ENCODE measurements around the gene CFAP299. TPM values are rescaled to one million over a fixed set of nuclear protein-coding genes. Genes with fewer than 3 reads are reported as not detected.
"Not testable (repeated sequence)": the region's sequence is repeated elsewhere in the genome, so short reads cannot be mapped to it uniquely, and the experiment has no call there.

Gene CFAP299
- total RNA-seq, 1 experiment from 2014 or later: 2.3 TPM

- Histone ChIP-seq H3K27ac (no peak overlapping the region), H3K4me3 (no peak overlapping the region), H3K4me1 (replicated peaks) (no peaks in the 10 kb centered on the region), H3K27me3 (replicated peaks) (no peaks in the 10 kb centered on the region), H3K36me3 (no peaks in the 10 kb centered on the region), H3K9me3 (replicated peaks) (no peaks in the 10 kb centered on the region)
- DNase-seq (ENCODE audit: low read depth in 1 of 2, low spot score in 2 of 2): no peak
Measured at GRCh38 chr4:80751200-80751599, 415.7 kb downstream of the CFAP299 start.

GRCh38 chr4:80767944-80768343 is 432.4 kb downstream of the CFAP299 start:
- H3K36me3 ChIP-seq: no peaks in the 10 kb centered on the region
- H3K27ac ChIP-seq: no peak overlapping the region
- no peak overlapping the region for H3K4me3 ChIP-seq
- no peaks in the 10 kb centered on the region for H3K4me1 ChIP-seq (replicated peaks)
- H3K27me3 ChIP-seq (replicated peaks): no peaks in the 10 kb centered on the region
- no peak for DNase-seq (ENCODE audit: low read depth in 1 of 2, low spot score in 2 of 2)
- H3K9me3 ChIP-seq (replicated peaks): no peaks in the 10 kb centered on the region

GRCh38 chr4:80776168-80776567 is 440.6 kb downstream of the CFAP299 start:
- Histone ChIP-seq H3K27me3 (replicated peaks) (no peaks in the 10 kb centered on the region), H3K27ac (no peak overlapping the region), H3K9me3 (replicated peaks) (no peaks in the 10 kb centered on the region), H3K4me1 (replicated peaks) (no peaks in the 10 kb centered on the region), H3K4me3 (no peak overlapping the region), H3K36me3 (no peaks in the 10 kb centered on the region)
- DNase-seq (ENCODE audit: low read depth in 1 of 2, low spot score in 2 of 2): no peak

GRCh38 chr4:80781431-80781830 is 445.9 kb downstream of the CFAP299 start:
- H3K9me3 ChIP-seq (replicated peaks): no peaks in the 10 kb centered on the region
- H3K27me3 ChIP-seq (replicated peaks): no peaks in the 10 kb centered on the region
- no peak for DNase-seq (ENCODE audit: low read depth in 1 of 2, low spot score in 2 of 2)
- H3K36me3 ChIP-seq: no peaks in the 10 kb centered on the region
- H3K4me3 ChIP-seq: no peak overlapping the region
- H3K27ac ChIP-seq: no peak overlapping the region
- no peaks in the 10 kb centered on the region for H3K4me1 ChIP-seq (replicated peaks)

GRCh38 chr4:80787306-80787705 is 451.8 kb downstream of the CFAP299 start:
- Histone ChIP-seq H3K4me1 (replicated peaks) (no peaks in the 10 kb centered on the region), H3K9me3 (replicated peaks) (no peaks in the 10 kb centered on the region), H3K4me3 (no peak overlapping the region), H3K27ac (no peak overlapping the region), H3K36me3 (no peaks in the 10 kb centered on the region), H3K27me3 (replicated peaks) (no peaks in the 10 kb centered on the region)
- DNase-seq (ENCODE audit: low read depth in 1 of 2, low spot score in 2 of 2): no peak

GRCh38 chr4:80788798-80789197 is 453.3 kb downstream of the CFAP299 start:
- H3K4me1 ChIP-seq (replicated peaks): no peaks in the 10 kb centered on the region
- no peaks in the 10 kb centered on the region for H3K27me3 ChIP-seq (replicated peaks)
- no peak overlapping the region for H3K27ac ChIP-seq
- DNase-seq (ENCODE audit: low read depth in 1 of 2, low spot score in 2 of 2): no peak
- no peaks in the 10 kb centered on the region for H3K36me3 ChIP-seq
- H3K9me3 ChIP-seq (replicated peaks): no peaks in the 10 kb centered on the region
- no peak overlapping the region for H3K4me3 ChIP-seq

- H3K27ac ChIP-seq: no peak overlapping the region
- no peak for DNase-seq (ENCODE audit: low read depth in 1 of 2, low spot score in 2 of 2)
- H3K4me3 ChIP-seq: no peak overlapping the region
Measured at GRCh38 chr4:80790152-80790551, 454.6 kb downstream of the CFAP299 start.

GRCh38 chr4:80793660-80794059 is 458.1 kb downstream of the CFAP299 start:
- not testable (repeated sequence) for H3K27me3 ChIP-seq (replicated peaks); H3K9me3 ChIP-seq (replicated peaks); H3K4me1 ChIP-seq (replicated peaks); H3K4me3 ChIP-seq; H3K27ac ChIP-seq; DNase-seq (ENCODE audit: low read depth in 1 of 2, low spot score in 2 of 2); H3K36me3 ChIP-seq

More at GRCh38 chr4:80790152-80790551, 454.6 kb downstream of the CFAP299 start:
- no peaks in the 10 kb centered on the region for H3K9me3 ChIP-seq (replicated peaks)
- no peaks in the 10 kb centered on the region for H3K36me3 ChIP-seq
- no peaks in the 10 kb centered on the region for H3K4me1 ChIP-seq (replicated peaks)
- H3K27me3 ChIP-seq (replicated peaks): no peaks in the 10 kb centered on the region

GRCh38 chr4:80798082-80798481 is 462.6 kb downstream of the CFAP299 start:
- H3K9me3 ChIP-seq (replicated peaks): no peaks in the 10 kb centered on the region; the same call in 1 of the 2 replicates
- no peak for DNase-seq (ENCODE audit: low read depth in 1 of 2, low spot score in 2 of 2)
- H3K27ac ChIP-seq: no peak overlapping the region
- H3K27me3 ChIP-seq (replicated peaks): no peaks in the 10 kb centered on the region
- H3K4me3 ChIP-seq: no peak overlapping the region
- H3K36me3 ChIP-seq: no peaks in the 10 kb centered on the region
- no peaks in the 10 kb centered on the region for H3K4me1 ChIP-seq (replicated peaks)

- not testable (repeated sequence) for H3K27me3 ChIP-seq (replicated peaks); H3K27ac ChIP-seq; H3K4me1 ChIP-seq (replicated peaks); H3K9me3 ChIP-seq (replicated peaks); DNase-seq (ENCODE audit: low read depth in 1 of 2, low spot score in 2 of 2); H3K36me3 ChIP-seq; H3K4me3 ChIP-seq
Measured at GRCh38 chr4:80800719-80801118, 465.2 kb downstream of the CFAP299 start.

GRCh38 chr4:80803337-80803736 is 467.8 kb downstream of the CFAP299 start:
- H3K4me1 ChIP-seq (replicated peaks): no peaks in the 10 kb centered on the region
- no peaks in the 10 kb centered on the region for H3K27me3 ChIP-seq (replicated peaks)
- H3K36me3 ChIP-seq: no peaks in the 10 kb centered on the region
- H3K27ac ChIP-seq: no peak overlapping the region
- DNase-seq (ENCODE audit: low read depth in 1 of 2, low spot score in 2 of 2): no peak
- no peaks in the 10 kb centered on the region for H3K9me3 ChIP-seq (replicated peaks)
- no peak overlapping the region for H3K4me3 ChIP-seq

GRCh38 chr4:80806472-80806871 is 470.9 kb downstream of the CFAP299 start:
- Histone ChIP-seq H3K4me3 (no peak overlapping the region), H3K27ac (no peak overlapping the region), H3K9me3 (replicated peaks) (no peaks in the 10 kb centered on the region), H3K27me3 (replicated peaks) (no peaks in the 10 kb centered on the region), H3K4me1 (replicated peaks) (no peaks in the 10 kb centered on the region), H3K36me3 (no peaks in the 10 kb centered on the region)
- DNase-seq (ENCODE audit: low read depth in 1 of 2, low spot score in 2 of 2): no peak

GRCh38 chr4:80809039-80809729 is 473.7 kb downstream of the CFAP299 start:
- Histone ChIP-seq H3K36me3 (no peaks in the 10 kb centered on the region), H3K27ac (no peak overlapping the region), H3K4me3 (no peak overlapping the region), H3K4me1 (replicated peaks) (no peaks in the 10 kb centered on the region), H3K9me3 (replicated peaks) (no peaks in the 10 kb centered on the region), H3K27me3 (replicated peaks) (no peaks in the 10 kb centered on the region)
- no peak for DNase-seq (ENCODE audit: low read depth in 1 of 2, low spot score in 2 of 2)

- H3K36me3 ChIP-seq: no peaks in the 10 kb centered on the region
- no peaks in the 10 kb centered on the region for H3K4me1 ChIP-seq (replicated peaks)
- H3K27ac ChIP-seq: no peak overlapping the region
- no peak overlapping the region for H3K4me3 ChIP-seq
- no peaks in the 10 kb centered on the region for H3K9me3 ChIP-seq (replicated peaks)
- no peaks in the 10 kb centered on the region for H3K27me3 ChIP-seq (replicated peaks)
- DNase-seq (ENCODE audit: low read depth in 1 of 2, low spot score in 2 of 2): no peak
Measured at GRCh38 chr4:80811406-80811805, 475.9 kb downstream of the CFAP299 start.

- no peak for DNase-seq (ENCODE audit: low read depth in 1 of 2, low spot score in 2 of 2)
- Histone ChIP-seq H3K27ac (no peak overlapping the region), H3K4me1 (replicated peaks) (no peaks in the 10 kb centered on the region), H3K27me3 (replicated peaks) (no peaks in the 10 kb centered on the region), H3K9me3 (replicated peaks) (no peaks in the 10 kb centered on the region), H3K36me3 (no peaks in the 10 kb centered on the region), H3K4me3 (no peak overlapping the region)
Measured at GRCh38 chr4:80812145-80812544, 476.6 kb downstream of the CFAP299 start.

All from SJSA1 (cell line).